H1 (cell line): ENCODE data around the gene UBN1. TPM values are rescaled to one million over a fixed set of nuclear protein-coding genes. Genes with fewer than 3 reads are reported as not detected.

ENCODE experiments used
- CTCF ChIA-PET: fragments of 300-600 bp; sonication (Branson Sonifier 250); formaldehyde crosslinking; loops from one replicate; lab custom pipeline; 2021; ENCODE audit not compliant: partially characterized antibody; lab: Charles Lee
- POLR2A ChIA-PET: fragments of 300-600 bp; sonication (Branson Sonifier 250); formaldehyde crosslinking; loops from one replicate; lab custom pipeline; 2021; ENCODE audit warnings: inconsistent platforms; ENCODE audit not compliant: partially characterized antibody; lab: Charles Lee
- DNase-seq, 2 experiments: peaks; one replicate each; pipeline versions ENCODE4 v3.0.0 to v3.0.0-alpha.2; 2010 to 2022; ENCODE audit warnings: low spot score in 2 of 2, low read depth in 1 of 2, mixed read lengths in 1 of 2
- FAIRE-seq: peaks from 2 replicates; lab custom pipeline; 2011; peaks lifted over from hg19 to GRCh38; lab: Jason Lieb, UNC
- H2AFZ ChIP-seq: 2 replicates; pipeline ENCODE4 v1.8.1; 2012; ENCODE audit warnings: low read length, inconsistent platforms
- H2AK5ac ChIP-seq: 2 replicates; pipeline ENCODE4 v1.6.1; 2013; ENCODE audit warnings: low read depth, low read length
- H2BK120ac ChIP-seq: replicated peaks from 2 replicates; pipeline ENCODE3; 2013; ENCODE audit warnings: low read depth, low read length, inconsistent platforms
- H2BK12ac ChIP-seq: 2 replicates; pipeline ENCODE4 v1.6.1; 2013; ENCODE audit warnings: low read depth, low read length
- H2BK15ac ChIP-seq: 2 replicates; pipeline ENCODE4 v1.6.1; 2013; ENCODE audit warnings: low read length
- H2BK20ac ChIP-seq: 2 replicates; pipeline ENCODE4 v1.6.1; 2013; ENCODE audit warnings: low read length
- H2BK5ac ChIP-seq: 2 replicates; pipeline ENCODE4 v1.6.1; 2013; ENCODE audit warnings: low read depth, low read length
- H3K14ac ChIP-seq: 2 replicates; pipeline ENCODE4 v1.6.1; 2013; ENCODE audit warnings: inconsistent platforms; ENCODE audit not compliant: insufficient read length
- H3K18ac ChIP-seq: 2 replicates; pipeline ENCODE4 v1.6.1; 2013; ENCODE audit warnings: low read length; ENCODE audit errors: extremely low read depth
- H3K23ac ChIP-seq: 2 replicates; pipeline ENCODE4 v1.6.1; 2013; ENCODE audit warnings: inconsistent platforms; ENCODE audit not compliant: insufficient read length
- H3K23me2 ChIP-seq: 2 replicates; pipeline ENCODE4 v1.6.1; 2013; ENCODE audit warnings: low read depth, low read length
- H3K27ac ChIP-seq: 2 replicates; pipeline ENCODE4 v1.6.1; 2011; ENCODE audit warnings: low read depth, low read length, inconsistent platforms
- H3K27me3 ChIP-seq, 4 experiments: replicated peaks in 1 of 4; 1 replicate in 1 of 4; 2 replicates in 3 of 4; pipeline versions ENCODE4 v1.6.1 to v1.8.1; 2011 to 2013; ENCODE audit warnings: low read length in 3 of 4, mild to moderate bottlenecking in 3 of 4, inconsistent platforms in 2 of 4, mixed read lengths in 2 of 4, moderate library complexity in 1 of 4; ENCODE audit not compliant: control insufficient read depth in 3 of 4, insufficient read depth in 3 of 4; ENCODE audit errors: extremely low read depth in 1 of 4
- H3K36me3 ChIP-seq, 4 experiments: 2 replicates each; pipeline versions ENCODE4 v1.6.1 to v1.8.1; 2011 to 2013; ENCODE audit warnings: mild to moderate bottlenecking in 4 of 4, low read length in 3 of 4, moderate library complexity in 2 of 4, control low read depth in 1 of 4, inconsistent platforms in 1 of 4; ENCODE audit not compliant: insufficient read depth in 4 of 4, control insufficient read depth in 2 of 4
- H3K4ac ChIP-seq: replicated peaks from 2 replicates; pipeline ENCODE3; 2013; ENCODE audit warnings: low read length, low read depth, mixed read lengths, inconsistent platforms; ENCODE audit not compliant: insufficient read length
- H3K4me1 ChIP-seq, 4 experiments: replicated peaks in 1 of 4; 1 replicate in 1 of 4; 2 replicates in 3 of 4; pipeline versions ENCODE4 v1.6.1 to v1.8.1; 2011 to 2013; ENCODE audit warnings: low read length in 3 of 4, inconsistent platforms in 2 of 4, mixed read lengths in 1 of 4; ENCODE audit not compliant: insufficient read depth in 4 of 4, control insufficient read depth in 3 of 4
- H3K4me2 ChIP-seq, 2 experiments: 2 replicates each; pipeline versions ENCODE4 v1.6.1 to v1.8.1; 2011 to 2013; ENCODE audit warnings: low read depth in 2 of 2, low read length in 2 of 2, control low read depth in 1 of 2, inconsistent platforms in 1 of 2, mild to moderate bottlenecking in 1 of 2; ENCODE audit not compliant: insufficient read depth in 1 of 2
- H3K4me3 ChIP-seq, 4 experiments: fragments of 200-600, 300-600 bp in 1 of 4; sonication (generic), shearing (Covaris generic), sonication (Bioruptor Twin) in 1 of 4; 2 replicates each; pipeline versions ENCODE4 v1.5.1 to v1.8.1; 2011 to 2016; ENCODE audit warnings: low read length in 4 of 4, low read depth in 3 of 4, control low read depth in 2 of 4, inconsistent platforms in 2 of 4, mild to moderate bottlenecking in 2 of 4, mixed read lengths in 1 of 4, moderate library complexity in 1 of 4; ENCODE audit not compliant: insufficient read depth in 2 of 4; ENCODE audit errors: extremely low read depth in 1 of 4
- H3K56ac ChIP-seq: replicated peaks from 2 replicates; pipeline ENCODE3; 2013; ENCODE audit warnings: low read depth, mild to moderate bottlenecking, mixed read lengths, low read length, inconsistent platforms; ENCODE audit not compliant: insufficient read length
- H3K79me1 ChIP-seq: 2 replicates; pipeline ENCODE4 v1.6.1; 2013; ENCODE audit warnings: low read depth, low read length, control low read depth
- H3K79me2 ChIP-seq, 2 experiments: 2 replicates each; pipeline versions ENCODE4 v1.6.1 to v1.8.1; 2012 to 2013; ENCODE audit warnings: low read length in 2 of 2, mild to moderate bottlenecking in 2 of 2, inconsistent platforms in 1 of 2; ENCODE audit not compliant: insufficient read depth in 2 of 2, control insufficient read depth in 1 of 2
- H3K9ac ChIP-seq, 4 experiments: replicated peaks in 1 of 4; 1 replicate in 1 of 4; 2 replicates in 3 of 4; pipeline versions ENCODE4 v1.6.1 to v1.8.1; 2011 to 2013; ENCODE audit warnings: low read depth in 3 of 4, low read length in 3 of 4, control low read depth in 2 of 4, mild to moderate bottlenecking in 2 of 4, moderate library complexity in 2 of 4, inconsistent platforms in 1 of 4; ENCODE audit errors: extremely low read depth in 1 of 4
- H3K9me3 ChIP-seq, 2 experiments: 2 replicates each; pipeline versions ENCODE4 v1.6.1 to v1.8.1; 2012 to 2013; ENCODE audit warnings: mild to moderate bottlenecking in 2 of 2, moderate library complexity in 2 of 2, control low read depth in 1 of 2, inconsistent platforms in 1 of 2, low read depth in 1 of 2, low read length in 1 of 2, mixed read lengths in 1 of 2; ENCODE audit not compliant: insufficient read depth in 2 of 2
- H4K20me1 ChIP-seq, 2 experiments: replicated peaks in 1 of 2; 2 replicates each; pipeline versions ENCODE3 to v1.8.1; 2011 to 2013; ENCODE audit warnings: inconsistent platforms in 2 of 2, low read length in 2 of 2, mild to moderate bottlenecking in 1 of 2; ENCODE audit not compliant: insufficient read depth in 2 of 2, control insufficient read depth in 1 of 2
- H4K5ac ChIP-seq: 2 replicates; pipeline ENCODE4 v1.6.1; 2013; ENCODE audit warnings: low read length, low read depth, mixed read lengths, inconsistent platforms; ENCODE audit not compliant: insufficient read length
- H4K8ac ChIP-seq: 2 replicates; pipeline ENCODE4 v1.8.0; 2013; ENCODE audit warnings: mild to moderate bottlenecking, moderate library complexity, low read length, inconsistent platforms; ENCODE audit not compliant: insufficient read depth; ENCODE audit errors: extremely low read depth
- H4K91ac ChIP-seq: replicated peaks from 2 replicates; pipeline ENCODE3; 2013; ENCODE audit warnings: low read length, mixed read lengths, inconsistent platforms; ENCODE audit not compliant: insufficient read length
- CBX5 ChIP-seq: fragments of 300-800, 300-1000 bp; sonication (generic); IDR thresholded peaks from 2 replicates; pipeline ENCODE4 v1.7.1; 2016; ENCODE audit warnings: antibody characterized with exemption, low read length, low read depth
- E2F6 ChIP-seq: IDR thresholded peaks from 2 replicates; pipeline ENCODE4 v1.6.1; 2012; ENCODE audit warnings: inconsistent platforms
- HDAC6 ChIP-seq: IDR thresholded peaks from one replicate; pipeline ENCODE4 v1.7.1; 2012; ENCODE audit warnings: low read depth, mild to moderate bottlenecking, inconsistent platforms, low read length, moderate library complexity
- JUND ChIP-seq: IDR thresholded peaks from 2 replicates; pipeline ENCODE4 v1.6.1; 2011; ENCODE audit warnings: mild to moderate bottlenecking, improper control_type of control experiment, low read length
- PHF8 ChIP-seq: fragments of 200-600 bp; sonication (generic); conservative IDR thresholded peaks from 2 replicates; pipeline ENCODE4 v1.7.1; 2012; ENCODE audit warnings: low read depth, mild to moderate bottlenecking, inconsistent platforms, low read length, moderate library complexity
- POU5F1 ChIP-seq: IDR thresholded peaks from 2 replicates; pipeline ENCODE4 v1.6.1; 2011; ENCODE audit warnings: low read depth, mild to moderate bottlenecking, low read length, moderate library complexity
- RBBP5 ChIP-seq: IDR thresholded peaks from 2 replicates; pipeline ENCODE4 v1.7.1; 2012; ENCODE audit warnings: low read depth, mild to moderate bottlenecking, inconsistent platforms, low read length, moderate library complexity, borderline replicate concordance
- TAF7 ChIP-seq: optimal IDR thresholded peaks from 2 replicates; pipeline ENCODE3; 2011; ENCODE audit warnings: low read depth, mild to moderate bottlenecking, inconsistent platforms, low read length, moderate library complexity, borderline replicate concordance
- USF2 ChIP-seq: IDR thresholded peaks from 2 replicates; pipeline ENCODE4 v1.6.1; 2011; ENCODE audit warnings: low read length, improper control_type of control experiment
- WGBS, 2 experiments: shearing (Covaris generic) in 1 of 2; methylation state at CpG; one replicate each; pipeline versions ENCODE4 v1.1.6 to v1.1.7; 2013 to 2015; ENCODE audit warnings: low lambda C conversion rate in 2 of 2, mixed read lengths in 2 of 2, inconsistent platforms in 1 of 2, low coverage in 1 of 2, missing lambda C conversion rate in 1 of 2; ENCODE audit not compliant: insufficient replicate concordance in 2 of 2, insufficient coverage in 1 of 2, insufficient read length in 1 of 2; ENCODE audit errors: extremely low coverage in 1 of 2, missing lambda C conversion rate in 1 of 2; 5-methylcytosine and 5-hydroxymethylcytosine counted together
- polyA plus RNA-seq, 7 experiments: library from polyadenylated mRNA; depleted of rRNA in 3 of 7; stranded (reverse) in 5 of 7; unstranded in 2 of 7; fragments of >200 nt in 5 of 7; fragments of 200-250 nt in 2 of 7; gene quantifications; 1 replicate in 5 of 7; 2 replicates in 1 of 7; 4 replicates in 1 of 7; pipeline versions ENCODE4 v1.2.1 to v1.2.3, GENCODE V29; 2011 to 2013; ENCODE audit warnings: missing spikeins in 2 of 7, mixed read lengths in 2 of 7
- total RNA-seq: library from RNA; stranded (reverse); fragmentation: NEBNext Ultra II Directional; extraction: Animal tissue kit (Norgen Biotek cat#: 25700); gene quantifications from 2 replicates; pipeline ENCODE4 v1.2.1, GENCODE V29; 2021

UBN1 gene
- total and polyA plus RNA-seq, 2 of the 8 experiments (the other 6 are each of a cell fraction or from before 2014, with no cell fraction given), result 16.2 to 37.0 TPM

GRCh38 chr16:4830408-4830807 lies 16.9 kb upstream of the UBN1 start:
- Histone ChIP-seq H2BK20ac (no peak overlapping the region), H4K20me1 (peaks cover 2 to 6% of the 10 kb centered on the region in 2 experiments), H3K4me2 (no peak overlapping the region), H2BK5ac (no peak overlapping the region), H3K56ac (no peak overlapping the region), H4K5ac (no peak overlapping the region), H3K18ac (no peak overlapping the region), H3K14ac (no peak overlapping the region), H4K91ac (no peak overlapping the region), H2BK15ac (no peak overlapping the region), H3K27ac (no peak overlapping the region), H2AK5ac (no peak overlapping the region), H3K9me3 (no peaks in the 10 kb centered on the region), H3K4me3 (no peak overlapping the region), H3K23me2 (no peaks in the 10 kb centered on the region), H3K4me1 (no peaks in the 10 kb centered on the region), H3K4ac (no peak overlapping the region), H3K79me1 (peaks cover 4% of the 10 kb centered on the region; the same call in 1 of the 2 replicates), H4K8ac (no peak overlapping the region), H3K23ac (no peak overlapping the region), H2BK120ac (no peak overlapping the region), H3K79me2 (0 out of 4 replicates have a peak, but pooled peaks cover 0 to 2% of the 10 kb centered on the region in 2 experiments), H2AFZ (no peak overlapping the region), H3K27me3 (no peaks in the 10 kb centered on the region), H2BK12ac (no peak overlapping the region), H3K36me3 (peaks cover 30 to 69% (median 55%) of the 10 kb centered on the region in 4 experiments), H3K9ac (no peak overlapping the region)
- ChIA-PET POLR2A (interaction anchor here (1.4 kb wide), 2 partner anchors 16 to 62 kb away, joined by 4 read pairs; no protein-coding TSS in a partner anchor), CTCF (interaction anchor here (1.0 kb wide), 1 partner anchor 124 kb away, joined by 3 read pairs; no protein-coding TSS in a partner anchor)
- TF ChIP-seq TAF7 (no peak), USF2 (no peak), PHF8 (no peak), JUND (no peak), E2F6 (no peak), RBBP5 (no peak), CBX5 (no peak), HDAC6 (no peak), POU5F1 (no peak)
- 90% methylated on average over 7 of the region's 7 CpGs; no CpG with 5 or more reads in 1 of the 2 experiments for WGBS, 2 experiments
- DNase-seq (no peak), FAIRE-seq (no peak)
